GM18858 (cell line): ENCODE measurements around the gene PARP16.
"Not testable (repeated sequence)": the region's sequence is repeated elsewhere in the genome, so short reads cannot be mapped to it uniquely, and the experiment has no call there.

Source experiments
- ATAC-seq: cut with Tn5 transposase; IDR thresholded peaks from one replicate; pipeline ENCODE4 v1.9.1; 2021; ENCODE audit not compliant: unreplicated experiment

The PARP16 gene

DNA sequence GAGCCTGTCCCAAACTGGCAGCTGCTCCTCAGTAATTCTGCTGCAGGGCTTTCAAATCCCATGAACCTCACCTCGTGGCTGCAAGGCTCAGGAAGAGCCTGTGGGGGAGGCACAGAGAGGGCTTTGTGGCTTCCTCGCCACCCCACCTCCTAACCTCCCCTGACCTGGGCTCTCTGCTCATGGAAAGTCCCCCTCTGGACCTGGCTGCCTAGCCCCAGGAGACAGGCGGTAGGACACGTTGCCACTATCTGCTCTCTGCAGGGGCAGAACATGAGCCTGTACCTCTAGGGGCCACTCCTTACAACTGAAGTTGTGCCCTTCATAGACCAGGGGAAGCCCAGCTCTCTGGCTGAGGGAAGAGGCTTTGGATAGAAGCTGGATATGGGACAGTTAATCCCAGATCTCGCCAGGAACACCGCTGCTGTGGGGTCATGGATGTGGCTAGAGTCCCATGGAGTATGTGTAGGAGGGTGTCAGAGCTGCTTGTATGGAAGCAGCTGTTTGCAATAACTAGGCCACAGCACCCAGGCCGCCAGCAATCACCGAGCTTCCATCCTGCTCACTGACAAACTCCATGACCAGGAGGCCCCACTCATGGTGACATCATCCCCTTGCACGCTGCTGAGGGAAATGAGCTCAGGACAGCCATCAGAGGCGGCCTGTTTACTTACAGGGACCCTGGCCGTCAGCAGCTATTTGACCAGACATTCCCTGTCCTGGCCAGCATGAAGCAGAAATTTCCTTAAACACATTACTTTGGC, 41.4 kb downstream of the PARP16 start:
- ATAC-seq = no peak

DNA sequence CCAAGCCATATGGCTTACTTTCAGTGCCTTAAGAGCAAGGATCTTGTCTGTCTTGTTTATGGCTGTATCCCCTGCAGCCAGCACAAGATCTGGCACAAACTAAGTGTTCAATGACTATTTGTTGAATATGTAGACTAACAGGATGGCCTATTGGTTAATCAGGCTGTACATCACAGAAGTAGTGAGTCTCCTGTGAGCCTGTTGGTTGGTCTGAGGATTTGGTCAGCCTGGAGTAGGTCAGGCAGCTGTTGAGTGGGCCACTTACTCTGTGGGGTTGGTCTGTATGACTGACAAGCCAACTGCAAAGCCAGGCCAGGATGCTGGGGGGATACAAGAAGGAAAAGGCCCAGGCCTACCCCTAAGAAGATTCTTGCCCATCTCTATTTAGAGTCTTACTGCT, 42.0 kb downstream of the PARP16 start:
- no peak for ATAC-seq

DNA sequence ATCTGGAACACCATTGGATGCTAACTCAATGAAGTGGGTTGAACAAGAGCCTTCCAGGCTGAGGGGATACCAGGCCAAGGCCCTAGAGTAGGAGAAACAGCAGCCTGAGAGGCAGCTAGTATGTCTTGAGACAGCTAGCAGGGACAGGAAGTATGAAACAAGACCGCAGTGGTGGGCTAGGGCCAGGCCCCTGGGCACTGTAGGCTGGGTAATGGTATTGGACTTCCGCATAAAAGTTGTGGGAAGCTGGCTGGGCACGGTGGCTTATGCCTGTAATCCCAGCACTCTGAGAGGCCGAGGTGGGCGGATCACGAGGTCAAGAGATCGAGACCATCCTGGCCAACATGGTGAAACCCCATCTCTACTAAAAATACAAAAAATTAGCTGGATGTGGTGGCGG, 50.2 kb downstream of the PARP16 start:
- not testable (repeated sequence) for ATAC-seq

DNA sequence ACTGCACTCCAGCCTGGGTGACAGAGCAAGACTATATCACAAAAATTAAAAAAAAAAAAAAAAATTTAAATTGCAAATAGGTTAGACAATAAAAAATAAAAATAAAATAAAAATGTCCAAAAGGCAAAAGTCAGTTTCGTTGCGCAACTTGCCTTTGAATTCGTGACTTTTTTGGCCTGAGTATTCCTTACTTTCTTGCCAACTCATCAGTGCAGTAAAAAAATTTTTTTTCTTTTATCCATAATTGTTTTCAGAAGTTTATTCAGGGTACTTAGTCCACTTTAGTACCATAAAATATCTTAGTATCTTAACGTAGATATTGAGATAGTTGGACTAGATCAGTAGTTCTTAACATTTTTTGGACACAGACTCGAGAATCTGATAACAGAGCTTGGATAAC, 53.0 kb downstream of the PARP16 start:
- no peak for ATAC-seq

DNA sequence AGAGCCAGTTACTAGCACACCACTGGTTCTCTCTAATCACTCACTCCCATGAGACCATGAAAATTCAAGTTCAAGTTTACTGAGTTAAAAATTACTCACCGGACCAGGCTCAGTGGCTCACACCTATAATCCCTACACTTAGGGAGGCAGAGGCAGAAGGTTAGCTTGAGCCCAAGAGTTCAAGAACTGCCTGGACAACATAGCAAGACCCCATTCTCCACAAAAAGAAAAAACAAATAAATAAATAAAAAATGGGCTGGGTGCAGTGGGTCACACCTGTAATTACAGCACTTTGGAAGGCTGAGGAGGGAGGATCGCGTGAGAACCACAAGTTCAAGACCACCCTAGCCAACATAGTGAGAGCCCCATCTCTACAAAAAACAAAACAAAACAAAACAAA, 54.2 kb downstream of the PARP16 start:
- ATAC-seq = no peak

DNA sequence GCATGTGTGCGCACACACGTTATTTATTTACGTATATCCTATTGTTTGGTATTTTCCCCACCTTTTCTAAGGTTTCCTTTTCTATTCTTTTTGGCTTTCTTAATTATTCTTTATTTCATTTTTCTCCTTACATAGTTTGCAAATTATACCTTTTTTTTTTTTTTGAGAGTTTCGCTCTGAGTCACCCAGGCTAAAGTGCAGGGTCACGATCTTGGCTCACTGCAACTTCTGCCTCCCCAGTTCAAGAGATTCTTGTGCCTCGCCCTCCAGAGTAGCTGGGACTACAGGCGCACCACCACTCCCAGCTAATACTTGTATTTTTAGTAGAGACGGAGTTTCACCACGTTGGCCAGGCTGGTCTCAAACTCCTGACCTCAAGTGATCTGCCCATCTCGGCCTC, 55.4 kb downstream of the PARP16 start:
- ATAC-seq = no peak

DNA sequence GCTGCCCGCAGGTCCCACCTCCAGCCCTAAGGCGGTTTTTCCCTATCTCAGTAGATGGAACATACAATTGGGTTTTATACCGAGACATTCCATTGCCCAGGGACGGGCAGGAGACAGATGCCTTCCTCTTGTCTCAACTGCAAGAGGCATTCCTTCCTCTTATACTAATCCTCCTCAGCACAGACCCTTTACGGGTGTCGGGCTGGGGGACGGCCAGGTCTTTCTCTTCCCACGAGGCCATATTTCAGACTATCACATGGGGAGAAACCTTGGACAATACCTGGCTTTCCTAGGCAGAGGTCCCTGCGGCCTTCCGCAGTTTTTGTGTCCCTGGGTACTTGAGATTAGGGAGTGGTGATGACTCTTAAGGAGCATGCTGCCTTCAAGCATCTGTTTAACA, 59.8 kb downstream of the PARP16 start:
- not testable (repeated sequence) for ATAC-seq

DNA sequence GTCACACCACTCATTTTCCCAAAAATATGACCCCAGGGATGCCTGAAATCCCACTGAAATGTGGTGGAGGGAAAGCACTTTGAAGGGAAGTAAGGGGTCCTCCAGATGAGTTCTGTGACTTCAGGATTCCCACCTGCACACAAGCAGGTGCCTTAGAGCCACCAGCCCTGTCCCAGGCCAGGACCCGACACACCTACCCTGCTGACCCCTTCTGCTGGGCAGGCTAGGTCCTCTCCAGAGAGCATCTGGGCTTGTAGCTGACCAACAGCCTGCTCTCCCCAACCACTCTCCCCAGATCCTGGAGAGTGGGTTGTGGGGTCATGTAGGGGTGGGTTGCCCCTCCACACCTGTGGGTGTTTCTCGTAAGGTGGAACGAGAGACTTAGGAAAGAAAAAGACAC, 60.5 kb downstream of the PARP16 start:
- ATAC-seq = no peak

DNA sequence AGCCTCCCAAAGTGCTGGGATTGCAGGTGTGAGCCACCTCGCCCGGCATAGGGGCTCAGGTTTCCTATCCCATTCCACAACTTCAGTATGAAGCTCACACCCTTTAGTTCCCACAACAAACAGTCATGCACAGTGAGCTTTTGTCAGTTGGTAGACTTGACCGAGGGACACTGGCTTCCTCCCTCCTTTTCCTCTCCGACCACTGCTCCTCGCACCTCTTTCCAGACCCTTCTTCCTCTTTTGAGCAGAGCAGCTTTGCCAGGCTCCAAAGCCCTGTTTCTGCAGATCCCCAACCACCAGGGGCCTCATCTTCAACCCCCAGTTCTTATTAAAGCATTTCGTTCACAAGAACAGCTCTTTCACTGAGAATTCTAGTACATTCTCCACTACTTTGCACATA, 62.7 kb downstream of the PARP16 start:
- no peak for ATAC-seq

DNA sequence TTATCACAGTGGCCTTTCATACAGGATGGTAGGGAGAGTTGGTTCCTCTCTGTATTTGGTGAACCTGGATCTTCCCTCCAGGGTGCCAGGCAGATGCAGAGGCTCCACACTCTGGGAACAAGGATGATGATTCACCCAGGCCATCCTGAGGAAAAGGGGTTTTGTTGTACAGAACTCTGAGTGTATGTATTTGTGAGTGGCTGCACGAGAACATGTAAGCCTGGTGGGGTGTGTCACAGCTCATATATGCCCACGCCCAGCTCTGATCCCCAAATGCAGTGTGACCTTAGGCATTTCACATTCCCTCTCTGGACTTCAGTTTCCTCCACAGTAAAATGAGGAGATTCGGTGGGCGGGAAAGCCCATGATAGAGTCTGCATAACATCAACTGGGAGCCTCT, 63.8 kb downstream of the PARP16 start:
- ATAC-seq = no peak

DNA sequence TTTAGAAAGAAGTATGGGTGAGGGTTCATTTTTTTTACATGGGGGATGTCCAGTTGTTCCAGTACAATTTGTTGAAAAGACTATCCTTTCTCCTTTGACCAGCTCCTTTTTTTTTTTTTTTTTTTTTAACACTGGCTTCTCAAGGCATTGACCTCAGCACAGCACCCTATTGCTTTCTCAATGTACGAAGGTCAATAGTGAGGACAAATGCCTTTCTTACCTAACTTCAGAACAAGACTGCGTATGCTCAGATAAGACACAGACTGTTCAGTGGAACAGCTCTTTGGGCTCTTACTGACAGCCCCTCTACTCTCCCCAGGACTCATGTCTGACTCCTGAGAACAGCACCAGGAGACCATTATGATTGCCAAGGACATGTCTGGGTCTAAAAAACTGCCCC, 65.0 kb downstream of the PARP16 start:
- no peak for ATAC-seq

DNA sequence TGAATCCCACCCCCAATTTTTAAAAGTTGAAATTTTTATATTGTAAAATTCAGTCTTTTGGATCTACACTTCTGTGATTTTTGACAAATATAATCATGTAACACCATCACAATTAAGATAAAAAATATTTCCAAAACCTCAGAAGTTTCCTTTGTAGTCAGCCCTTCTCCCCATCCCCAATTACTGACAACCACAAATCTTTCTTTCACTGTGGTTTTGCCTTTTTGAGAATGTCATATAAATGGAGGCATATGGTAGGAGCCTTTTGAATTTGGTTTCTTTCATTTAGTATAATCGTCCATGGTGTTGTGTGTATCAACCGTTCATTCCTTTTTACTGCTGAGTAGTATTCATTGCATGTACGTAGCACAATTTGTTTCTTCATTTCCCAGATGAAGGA, 67.5 kb downstream of the PARP16 start:
- ATAC-seq = no peak

DNA sequence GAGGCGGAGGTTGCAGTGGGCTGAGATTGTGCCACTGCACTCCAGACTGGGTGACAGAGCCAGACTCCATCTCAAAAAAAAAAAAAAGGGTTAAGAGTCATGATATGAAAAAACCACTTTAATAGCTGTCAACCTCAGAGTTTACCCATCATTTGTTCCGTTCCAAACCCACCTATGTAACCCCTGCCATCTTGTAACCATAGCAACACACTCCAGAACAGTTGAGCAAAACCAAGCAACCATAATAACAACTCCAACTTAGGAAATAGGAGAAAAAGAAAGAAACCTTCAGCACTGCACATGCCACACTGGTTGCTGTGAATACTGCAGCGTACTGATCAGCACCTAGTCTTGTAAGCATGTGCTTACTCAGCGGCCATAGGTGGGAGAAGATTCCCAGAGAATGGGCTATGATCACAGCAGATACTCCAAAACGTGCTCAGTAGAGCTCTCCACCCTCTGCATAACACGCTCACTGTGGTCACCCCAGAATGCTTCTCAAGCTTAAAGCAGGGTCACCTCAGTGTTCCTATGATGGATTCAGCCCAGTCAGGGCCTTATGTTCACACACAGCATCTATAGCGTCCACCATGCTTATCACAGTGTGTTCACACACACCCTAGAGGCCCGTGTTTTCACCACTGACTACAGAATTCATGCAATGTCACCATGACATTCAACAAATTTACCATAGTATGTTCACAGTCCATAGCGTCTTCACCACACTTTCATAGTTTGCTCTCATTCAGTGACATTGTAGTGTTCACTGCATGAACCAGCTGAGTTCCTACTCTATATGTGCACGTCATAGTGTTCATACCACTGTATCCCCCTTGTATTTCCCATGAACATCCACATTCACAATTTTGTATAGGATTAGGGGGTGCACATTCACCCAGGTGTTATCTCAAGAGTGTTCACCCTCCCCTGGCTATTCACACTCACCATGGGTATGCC, 68.9 kb downstream of the PARP16 start:
- ATAC-seq = no peak

DNA sequence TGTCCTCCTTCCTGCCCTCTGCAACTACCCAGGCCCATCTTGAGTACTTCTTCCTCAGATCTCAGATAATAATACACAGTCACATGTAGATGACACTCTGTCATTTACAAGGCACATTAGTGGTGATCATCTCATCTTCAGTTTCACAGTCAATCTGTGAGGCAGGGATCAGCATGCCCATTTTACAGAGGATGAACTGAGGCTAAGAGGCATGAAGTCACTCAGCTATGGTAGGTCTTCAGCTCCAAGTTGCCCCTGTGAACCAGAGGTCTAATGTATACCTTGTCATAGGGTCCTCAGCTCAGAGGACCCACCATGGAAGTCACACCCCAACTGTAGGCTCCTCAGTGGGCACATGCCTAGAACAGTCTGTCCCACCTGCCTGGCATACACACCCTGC, 71.2 kb downstream of the PARP16 start:
- no peak for ATAC-seq

DNA sequence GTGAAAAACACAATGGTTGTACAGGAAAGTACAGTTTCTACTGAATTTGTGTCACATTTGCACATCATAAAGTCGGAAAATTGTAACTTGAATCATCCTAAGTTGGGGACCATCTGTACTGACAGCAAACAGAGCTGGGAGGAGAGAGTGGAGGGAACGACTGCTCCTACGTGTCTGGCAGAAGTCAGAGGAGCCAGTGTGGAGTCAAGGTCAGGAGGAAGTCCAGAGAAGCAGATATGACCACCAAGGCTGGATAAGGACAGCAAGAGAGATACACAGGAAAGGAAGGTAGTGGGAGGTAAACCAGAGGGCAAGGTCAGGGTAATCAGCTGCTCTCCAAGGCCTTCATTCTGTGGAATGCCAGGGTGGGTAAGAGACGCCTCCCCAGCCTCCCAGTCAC, 72.7 kb downstream of the PARP16 start:
- ATAC-seq = no peak

DNA sequence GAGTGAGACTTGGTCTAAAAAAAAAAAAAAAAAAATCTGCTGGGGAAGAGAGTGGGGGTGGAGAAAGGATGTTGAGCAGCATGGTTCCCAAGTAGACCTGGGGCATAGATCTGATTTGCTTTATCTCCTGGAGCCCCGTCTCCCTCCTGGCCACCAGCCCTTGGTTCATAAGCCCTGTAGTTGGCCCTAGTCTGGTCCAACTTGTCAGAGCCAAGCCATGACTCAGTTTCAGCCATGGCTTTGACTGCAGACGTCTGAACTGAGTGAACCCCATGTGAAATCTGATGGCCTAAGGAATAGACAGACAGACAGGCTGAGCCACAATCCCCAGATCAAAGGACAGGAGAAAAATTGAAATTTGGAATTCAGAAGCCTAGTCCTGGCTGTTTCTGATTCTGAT, 73.4 kb downstream of the PARP16 start:
- ATAC-seq = no peak

DNA sequence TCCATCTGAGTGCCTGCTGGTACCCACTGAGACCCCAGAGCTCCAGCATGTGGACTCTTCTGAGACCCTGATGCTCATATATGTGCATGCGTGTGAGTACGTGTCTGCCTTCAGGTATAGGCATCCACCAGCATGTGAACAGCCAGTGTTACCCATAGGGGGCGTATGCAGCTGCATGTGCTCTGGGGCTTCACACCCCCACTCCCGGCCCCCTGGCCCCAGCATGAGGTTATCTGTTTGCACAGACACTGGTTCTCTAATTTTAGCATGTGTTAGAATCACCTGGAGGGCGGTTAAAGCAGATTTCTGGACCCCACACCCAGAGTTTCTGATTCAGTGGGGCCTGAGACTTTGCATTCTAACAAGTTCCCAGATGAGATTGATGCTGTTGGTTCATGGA, 74.6 kb downstream of the PARP16 start:
- no peak for ATAC-seq

DNA sequence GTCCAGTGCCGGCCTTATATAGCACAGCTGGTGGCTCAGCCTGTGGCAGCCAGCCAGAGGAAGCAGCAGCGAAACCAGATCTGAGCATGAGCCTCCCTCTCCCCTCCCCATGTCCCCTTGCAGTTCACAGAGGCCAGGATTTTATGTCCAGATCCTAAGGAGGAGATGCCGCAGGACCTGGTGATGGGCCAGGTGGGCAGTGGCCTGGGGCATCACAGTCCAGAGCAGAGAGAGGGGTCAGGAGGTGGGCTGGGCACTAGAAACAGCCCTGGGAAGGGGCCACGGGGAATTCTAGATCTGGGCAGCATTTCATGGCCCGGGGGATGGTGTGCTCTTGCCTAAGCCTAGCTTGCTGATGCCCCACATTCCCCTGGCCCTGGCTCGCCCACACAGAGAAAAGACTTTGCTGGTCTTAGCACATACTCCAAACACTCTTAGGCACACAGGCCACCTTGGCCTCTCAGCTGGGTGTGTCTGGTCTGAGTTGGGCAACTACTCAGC, 75.2 kb downstream of the PARP16 start:
- ATAC-seq = no peak

DNA sequence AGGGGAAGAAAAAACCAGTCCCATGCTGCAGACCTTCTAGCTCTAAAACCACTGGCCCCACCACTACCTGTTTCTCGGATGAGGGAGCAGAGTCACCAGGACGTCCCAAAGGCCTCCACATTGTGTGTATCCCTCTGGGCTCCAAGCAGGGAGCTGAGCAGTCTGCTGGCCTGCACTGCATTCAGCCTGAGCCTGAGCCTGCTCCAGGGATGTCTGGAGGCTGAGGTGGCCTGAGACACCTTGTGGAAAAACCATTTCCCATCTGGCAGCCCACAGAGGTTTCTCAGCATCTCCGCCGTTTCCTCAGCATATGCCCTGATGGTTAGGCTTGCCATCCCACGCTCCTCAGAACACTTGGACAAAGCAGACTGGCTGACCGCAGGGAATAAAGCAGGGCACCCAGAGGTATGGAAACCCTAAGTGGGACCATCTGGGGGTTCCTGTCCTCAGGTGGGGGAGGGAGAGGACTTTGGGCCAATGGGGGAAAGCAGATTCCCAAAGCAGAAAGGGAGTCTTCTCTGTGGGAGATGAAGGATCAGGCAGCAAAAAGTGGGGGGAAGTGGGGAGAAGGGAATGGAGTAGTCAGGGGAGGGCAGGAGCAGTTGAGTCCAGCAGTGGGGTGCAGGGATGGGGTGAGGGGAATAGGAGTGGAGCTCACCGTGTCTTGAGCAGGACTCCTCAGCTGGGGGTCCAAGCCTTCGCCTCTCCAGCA, 75.8 kb downstream of the PARP16 start, which contains the start of gene CILP:
TSS of gene CILP (minus strand) at position 704 of the 712 bp plus-strand sequence. CDS start 1,718 bp downstream, outside the sequence.
- ATAC-seq = no peak

DNA sequence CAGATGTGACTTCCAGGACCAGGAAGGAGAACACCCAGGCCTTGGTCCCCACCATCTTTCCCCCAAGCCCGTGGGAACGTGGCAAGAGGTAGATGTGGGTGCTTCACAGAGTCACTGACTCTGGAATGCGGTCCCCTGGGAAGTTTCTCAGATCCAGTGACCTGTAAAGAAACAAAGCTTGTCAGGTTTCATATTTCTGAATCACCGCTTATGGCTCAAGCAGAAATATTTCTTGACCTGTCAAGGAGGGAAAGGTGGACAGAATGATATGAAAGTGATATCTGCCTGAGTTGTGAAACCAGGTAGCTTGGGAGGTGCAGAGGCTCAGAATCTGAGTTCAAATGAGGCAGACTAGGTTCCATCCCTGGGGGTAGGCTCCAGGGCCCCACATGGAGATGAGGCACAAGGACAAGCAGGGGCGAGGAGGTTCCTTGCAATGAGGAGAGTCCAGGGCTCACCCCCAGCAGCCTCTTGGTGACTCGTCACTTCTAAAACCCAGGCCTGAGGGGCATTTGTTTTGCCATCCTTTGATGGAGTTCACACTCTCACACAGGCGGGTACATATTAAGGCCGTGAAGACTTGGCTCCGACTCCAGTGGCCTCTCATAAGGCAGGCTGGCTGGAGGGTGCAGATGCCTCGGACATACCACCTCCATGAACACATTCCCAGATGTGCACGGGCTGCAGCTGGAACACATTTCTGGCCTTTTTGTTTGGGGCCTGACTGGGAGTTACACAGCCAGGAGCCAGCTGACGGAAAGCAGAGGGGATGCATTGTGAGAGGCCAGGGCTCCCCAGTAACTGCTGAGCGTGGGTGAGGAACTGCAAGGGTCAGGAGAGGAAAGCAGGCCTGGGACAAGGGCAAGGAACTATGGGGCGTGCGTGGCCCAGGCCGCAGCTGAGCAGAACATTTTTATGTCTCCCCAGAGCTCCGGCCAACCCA, 76.7 kb downstream of the PARP16 start:
- no peak for ATAC-seq
